Liver (tissue), 9 donors: ENCODE measurements around the gene NKD2. TPM values are rescaled to one million over a fixed set of nuclear protein-coding genes. Genes with fewer than 3 reads are reported as not detected.

ENCODE experiments used
- DNase-seq: peaks from one replicate; pipeline ENCODE4 v3.0.0-alpha.2; 2017; ENCODE audit warnings: low spot score
- H3K27ac ChIP-seq, 2 donors: one replicate each; pipeline ENCODE4 v1.7.0; 2013; ENCODE audit warnings: inconsistent platforms in 2 of 2, low read length in 2 of 2, control low read depth in 1 of 2, low read depth in 1 of 2, mild to moderate bottlenecking in 1 of 2
- H3K27me3 ChIP-seq, 4 donors: one replicate each; pipeline versions ENCODE4 v1.6.1 to v1.7.0; 2013; ENCODE audit warnings: low read length in 3 of 4, inconsistent platforms in 1 of 4, mild to moderate bottlenecking in 1 of 4, moderate library complexity in 1 of 4; ENCODE audit not compliant: control insufficient read depth in 4 of 4, insufficient read depth in 4 of 4
- H3K36me3 ChIP-seq, 4 donors: one replicate each; pipeline versions ENCODE4 v1.6.1 to v1.7.0; 2013; ENCODE audit warnings: low read length in 3 of 4, mild to moderate bottlenecking in 3 of 4, low read depth in 1 of 4, moderate library complexity in 1 of 4; ENCODE audit not compliant: control insufficient read depth in 4 of 4, insufficient read depth in 3 of 4
- H3K4me1 ChIP-seq, 4 donors: one replicate each; pipeline versions ENCODE4 v1.6.1 to v1.7.0; 2013; ENCODE audit warnings: low read length in 3 of 4, mild to moderate bottlenecking in 3 of 4, moderate library complexity in 1 of 4; ENCODE audit not compliant: control insufficient read depth in 4 of 4, insufficient read depth in 4 of 4
- H3K4me3 ChIP-seq, 3 donors: one replicate each; pipeline versions ENCODE4 v1.6.1 to v1.7.0; 2013; ENCODE audit warnings: low read length in 3 of 3, control low read depth in 1 of 3, low read depth in 1 of 3, mild to moderate bottlenecking in 1 of 3
- H3K9ac ChIP-seq, 2 donors: one replicate each; pipeline ENCODE4 v1.7.0; 2013; ENCODE audit warnings: low read length in 2 of 2, mild to moderate bottlenecking in 2 of 2, moderate library complexity in 2 of 2, control low read depth in 1 of 2, low read depth in 1 of 2
- H3K9me3 ChIP-seq, 4 donors: one replicate each; pipeline versions ENCODE4 v1.6.1 to v1.7.0; 2013; ENCODE audit warnings: low read length in 3 of 4; ENCODE audit not compliant: control insufficient read depth in 4 of 4
- ATF3 ChIP-seq: IDR thresholded peaks from 2 replicates; pipeline ENCODE4 v1.6.1; 2016; ENCODE audit warnings: antibody characterized with exemption
- EGR1 ChIP-seq, 2 donors: IDR thresholded peaks; 2 replicates each; pipeline ENCODE4 v1.6.1; 2016 to 2018; ENCODE audit warnings: antibody characterized with exemption in 2 of 2, low read depth in 2 of 2
- FOXA1 ChIP-seq: IDR thresholded peaks from 2 replicates; pipeline ENCODE4 v1.6.1; 2016; ENCODE audit warnings: antibody characterized with exemption
- FOXA2 ChIP-seq: IDR thresholded peaks from 2 replicates; pipeline ENCODE4 v1.6.1; 2016; ENCODE audit warnings: antibody characterized with exemption
- GABPA ChIP-seq, 2 donors: IDR thresholded peaks in 1 of 2; conservative IDR thresholded peaks in 1 of 2; 2 replicates each; pipeline ENCODE4 v1.6.1; 2016; ENCODE audit warnings: antibody characterized with exemption in 2 of 2, mild to moderate bottlenecking in 1 of 2, moderate library complexity in 1 of 2
- HNF4A ChIP-seq, 2 donors: conservative IDR thresholded peaks; 2 replicates each; pipeline ENCODE4 v1.6.1; 2016; ENCODE audit warnings: antibody characterized with exemption in 2 of 2, mild to moderate bottlenecking in 2 of 2
- HNF4G ChIP-seq: IDR thresholded peaks from 2 replicates; pipeline ENCODE4 v1.6.1; 2016; ENCODE audit warnings: antibody characterized with exemption
- JUND ChIP-seq, 2 donors: IDR thresholded peaks; 2 replicates each; pipeline ENCODE4 v1.6.1; 2016; ENCODE audit warnings: antibody characterized with exemption in 2 of 2
- MAX ChIP-seq: IDR thresholded peaks from 2 replicates; pipeline ENCODE4 v1.6.1; 2016; ENCODE audit warnings: antibody characterized with exemption
- NR2F2 ChIP-seq: IDR thresholded peaks from 2 replicates; pipeline ENCODE4 v1.6.1; 2016; ENCODE audit warnings: antibody characterized with exemption
- RAD21 ChIP-seq, 2 donors: IDR thresholded peaks; 2 replicates each; pipeline ENCODE4 v1.6.1; 2016; ENCODE audit warnings: antibody characterized with exemption in 2 of 2, mild to moderate bottlenecking in 2 of 2
- REST ChIP-seq: IDR thresholded peaks from 2 replicates; pipeline ENCODE4 v1.6.1; 2016; ENCODE audit warnings: antibody characterized with exemption, mild to moderate bottlenecking
- RXRA ChIP-seq, 2 donors: IDR thresholded peaks; 2 replicates each; pipeline ENCODE4 v1.6.1; 2017 to 2018; ENCODE audit warnings: antibody characterized with exemption in 2 of 2, mild to moderate bottlenecking in 1 of 2
- SP1 ChIP-seq: IDR thresholded peaks from 2 replicates; pipeline ENCODE4 v1.6.1; 2018; ENCODE audit warnings: antibody characterized with exemption, mild to moderate bottlenecking
- TAF1 ChIP-seq: conservative IDR thresholded peaks from 2 replicates; pipeline ENCODE4 v1.6.1; 2016; ENCODE audit warnings: antibody characterized with exemption, mild to moderate bottlenecking
- YY1 ChIP-seq: IDR thresholded peaks from 2 replicates; pipeline ENCODE4 v1.6.1; 2016; ENCODE audit warnings: antibody characterized with exemption, mild to moderate bottlenecking
- ZBTB33 ChIP-seq: IDR thresholded peaks from 2 replicates; pipeline ENCODE4 v1.6.1; 2016; ENCODE audit warnings: antibody characterized with exemption
- WGBS: extraction: QIAGEN DNeasy Blood & Tissue Kit; methylation state at CpG from one replicate; pipeline ENCODE4 v1.1.7; 2013; 5-methylcytosine and 5-hydroxymethylcytosine counted together
- polyA plus RNA-seq, 2 donors: library from polyadenylated mRNA; stranded (reverse) in 1 of 2; unstranded in 1 of 2; fragments of 200-250 nt in 1 of 2; fragments of >200 nt in 1 of 2; fragmentation: Nextera tagmentation in 1 of 2; extraction: Ambion mirVana in 1 of 2; gene quantifications; one replicate each; pipeline versions ENCODE4 v1.2.1 to v1.2.3, GENCODE V29; 2013 to 2015
- total RNA-seq, 2 donors: library from RNA; depleted of rRNA; stranded (reverse); fragments of >200 nt; gene quantifications; one replicate each; pipeline ENCODE4 v1.2.3, GENCODE V29; 2014
- donor health status: healthy.
- donor health status: healthy.
- donor health status: healthy.
- donor health status: healthy.
- donor health status: healthy.

Gene NKD2
- total and polyA plus RNA-seq, 4 donors = 0.09 to 1.3 (median 0.42) TPM

- TF ChIP-seq REST = no peak
- TF ChIP-seq RXRA (IDR thresholded peaks at IDR 0.05) = no peak
- TF ChIP-seq ATF3 = no peak
- TF ChIP-seq YY1 = no peak
- TF ChIP-seq NR2F2 = no peak
- no peak for TF ChIP-seq ZBTB33
- no peak for TF ChIP-seq HNF4G
Measured at GRCh38 chr5:1051366-1051720, 42.7 kb downstream of the NKD2 start (continued).

- H3K9me3 ChIP-seq = no peaks in the 10 kb centered on the region
- no peaks in the 10 kb centered on the region for H3K27me3 ChIP-seq
- WGBS = 95% methylated on average over 17 of the region's 17 CpGs
- no peak overlapping the region for H3K4me3 ChIP-seq
- no peak overlapping the region for H3K27ac ChIP-seq
- H3K4me1 ChIP-seq = no peaks in the 10 kb centered on the region
- no peak for DNase-seq
- H3K36me3 ChIP-seq = peaks cover 19 to 64% (median 30%) of the 10 kb centered on the region in 4 donors
- no peak overlapping the region for H3K9ac ChIP-seq
- no peak for TF ChIP-seq RAD21 (IDR thresholded peaks at IDR 0.05)
- no peak for TF ChIP-seq GABPA (IDR thresholded peaks at IDR 0.05 in 1 of 2, conservative IDR thresholded peaks at IDR 0.05 in 1 of 2)
- no peak for TF ChIP-seq FOXA1
- no peak for TF ChIP-seq SP1
Measured at GRCh38 chr5:1052076-1052475, 43.5 kb downstream of the NKD2 start.

- H3K9ac ChIP-seq = no peak overlapping the region
- TF ChIP-seq SP1 (no peak), HNF4G (no peak), GABPA (IDR thresholded peaks at IDR 0.05 in 1 of 2, conservative IDR thresholded peaks at IDR 0.05 in 1 of 2) (no peak), EGR1 (IDR thresholded peaks at IDR 0.05; ENCODE audit: low read depth in 2 of 2) (no peak), RAD21 (IDR thresholded peaks at IDR 0.05) (no peak), TAF1 (no peak), MAX (no peak), REST (no peak), RXRA (IDR thresholded peaks at IDR 0.05) (no peak), FOXA2 (no peak), YY1 (no peak), JUND (IDR thresholded peaks at IDR 0.05) (no peak), NR2F2 (no peak), ZBTB33 (no peak), FOXA1 (no peak), ATF3 (no peak), HNF4A (conservative IDR thresholded peaks at IDR 0.05) (no peak)
- no peak for DNase-seq
- peaks cover 24 to 69% (median 31%) of the 10 kb centered on the region in 4 donors for H3K36me3 ChIP-seq
- WGBS = 89% methylated on average over 29 of the region's 29 CpGs
- no peaks in the 10 kb centered on the region for H3K27me3 ChIP-seq
- H3K27ac ChIP-seq = no peak overlapping the region
- no peaks in the 10 kb centered on the region for H3K9me3 ChIP-seq
- H3K4me3 ChIP-seq = no peak overlapping the region
- H3K4me1 ChIP-seq = peaks cover 0 to under 1% (median 0%) of the 10 kb centered on the region in 4 donors
Measured at GRCh38 chr5:1052641-1053390, 44.2 kb downstream of the NKD2 start.
